WTC11 (cell line): ENCODE results near the gene JCHAIN. TPM values are rescaled to one million over a fixed set of nuclear protein-coding genes. Genes with fewer than 3 reads are reported as not detected.

Experiments used
- ATAC-seq: fragments of 200-7000 bp; cut with Tn5 transposase; 2 replicates; pipeline ENCODE4 v1.10.0; 2021; ENCODE audit warnings: mild to moderate bottlenecking, moderate library complexity
- CTCF ChIA-PET: fragments of 300-600 bp; sonication (Branson Sonifier 250); formaldehyde crosslinking; loops from one replicate; lab custom pipeline; 2021; ENCODE audit warnings: antibody characterized with exemption; lab: Charles Lee
- POLR2A ChIA-PET: fragments of 350-600 bp; sonication (Branson Sonifier 250); formaldehyde crosslinking; loops from one replicate; lab custom pipeline; 2021; ENCODE audit warnings: antibody characterized with exemption; lab: Charles Lee
- DNase-seq: peaks from one replicate; pipeline ENCODE4 v3.0.0; 2021; ENCODE audit warnings: low spot score
- H3K27ac Mint-ChIP-seq: 2 replicates; pipeline ENCODE4 v1.8.0; 2021; ENCODE audit warnings: mixed read lengths
- H3K27me3 Mint-ChIP-seq: 2 replicates; pipeline ENCODE4 v1.8.0; 2021; ENCODE audit warnings: low read depth, mild to moderate bottlenecking, moderate library complexity, mixed read lengths
- H3K36me3 Mint-ChIP-seq: 2 replicates; pipeline ENCODE4 v1.8.0; 2021; ENCODE audit warnings: mixed read lengths
- H3K4me1 Mint-ChIP-seq: 2 replicates; pipeline ENCODE4 v1.8.0; 2022; ENCODE audit warnings: mixed read lengths
- H3K4me3 Mint-ChIP-seq: 2 replicates; pipeline ENCODE4 v1.8.0; 2021; ENCODE audit warnings: mild to moderate bottlenecking, moderate library complexity, mixed read lengths
- H3K9me3 Mint-ChIP-seq: 2 replicates; pipeline ENCODE4 v1.8.0; 2021; ENCODE audit warnings: mixed read lengths
- ATF1 ChIP-seq: sonication (generic); formaldehyde crosslinking; IDR thresholded peaks from 2 replicates; pipeline ENCODE4 v1.8.1; 2023; ENCODE audit warnings: mild to moderate bottlenecking, moderate library complexity, missing genetic modification reagents
- CBFB ChIP-seq: sonication (generic); formaldehyde crosslinking; IDR thresholded peaks from 2 replicates; pipeline ENCODE4 v1.8.1; 2022; ENCODE audit warnings: mild to moderate bottlenecking, low read depth, missing genetic modification reagents
- CREB1 ChIP-seq: sonication (generic); formaldehyde crosslinking; IDR thresholded peaks from 2 replicates; pipeline ENCODE4 v1.8.0; 2023; ENCODE audit warnings: mild to moderate bottlenecking, missing genetic modification reagents
- ELF4 ChIP-seq: sonication (generic); formaldehyde crosslinking; IDR thresholded peaks from 2 replicates; pipeline ENCODE4 v1.8.1; 2022; ENCODE audit warnings: low read depth, mild to moderate bottlenecking, moderate library complexity, missing genetic modification reagents
- GRHL2 ChIP-seq: fragments of 250-450 bp; sonication (Bioruptor Pico); IDR thresholded peaks from 2 replicates; pipeline ENCODE4 v1.8.0; 2022; ENCODE audit warnings: mild to moderate bottlenecking, moderate library complexity; ENCODE audit not compliant: insufficient replicate concordance, severe bottlenecking
- NFATC4 ChIP-seq: fragments of 250-450 bp; sonication (Bioruptor Pico); IDR thresholded peaks from 2 replicates; pipeline ENCODE4 v1.9.0; 2021; ENCODE audit warnings: mild to moderate bottlenecking
- OVOL2 ChIP-seq: fragments of 250-450 bp; sonication (Bioruptor Pico); IDR thresholded peaks from 2 replicates; pipeline ENCODE4 v1.9.0; 2021; ENCODE audit warnings: mild to moderate bottlenecking, borderline replicate concordance
- PRRX2 ChIP-seq: fragments of 250-450 bp; sonication (Bioruptor Pico); IDR thresholded peaks from 2 replicates; pipeline ENCODE4 v1.8.0; 2021; ENCODE audit warnings: mild to moderate bottlenecking
- SMAD4 ChIP-seq: sonication (generic); formaldehyde crosslinking; IDR thresholded peaks from 2 replicates; pipeline ENCODE4 v1.8.0; 2022; ENCODE audit warnings: mild to moderate bottlenecking, missing genetic modification reagents
- ZNF121 ChIP-seq: sonication (generic); formaldehyde crosslinking; IDR thresholded peaks from 2 replicates; pipeline ENCODE4 v1.8.0; 2023; ENCODE audit warnings: missing genetic modification reagents
- ZNF263 ChIP-seq: sonication (generic); formaldehyde crosslinking; IDR thresholded peaks from 2 replicates; pipeline ENCODE4 v1.8.1; 2022; ENCODE audit warnings: low read depth, mild to moderate bottlenecking, moderate library complexity, missing genetic modification reagents
- ZNF416 ChIP-seq: fragments of 250-450 bp; sonication (Bioruptor Pico); IDR thresholded peaks from 2 replicates; pipeline ENCODE4 v1.9.0; 2021; ENCODE audit warnings: mild to moderate bottlenecking, inconsistent platforms
- total RNA-seq: library from RNA; stranded (reverse); gene quantifications from 3 replicates; pipeline ENCODE4 v1.2.3, GENCODE V29; 2021
- TF ChIP-seq, protein P1 (sequence below): sonication (generic); formaldehyde crosslinking; IDR thresholded peaks from 2 replicates; pipeline ENCODE4 v1.8.1; 2022; ENCODE audit warnings: missing genetic modification reagents, borderline replicate concordance
- TF ChIP-seq, protein P2 (sequence below): sonication (generic); formaldehyde crosslinking; IDR thresholded peaks from 2 replicates; pipeline ENCODE4 v1.8.1; 2023; ENCODE audit warnings: mild to moderate bottlenecking, missing genetic modification reagents, moderate library complexity
- TF ChIP-seq, protein P3 (sequence below): fragments of 250-450 bp; sonication (Bioruptor Pico); IDR thresholded peaks from 2 replicates; pipeline ENCODE4 v1.9.0; 2021; ENCODE audit warnings: moderate library complexity, mild to moderate bottlenecking, inconsistent platforms, borderline replicate concordance
- TF ChIP-seq, protein P4 (sequence below): fragments of 250-450 bp; sonication (Bioruptor Pico); IDR thresholded peaks from 2 replicates; pipeline ENCODE4 v1.9.0; 2021; ENCODE audit warnings: mild to moderate bottlenecking
- TF ChIP-seq, protein P5 (sequence below): sonication (generic); formaldehyde crosslinking; conservative IDR thresholded peaks from 2 replicates; pipeline ENCODE4 v1.8.1; 2023; ENCODE audit warnings: mild to moderate bottlenecking, low read depth, missing genetic modification reagents, moderate library complexity
- TF ChIP-seq, protein P6 (sequence below): sonication (generic); formaldehyde crosslinking; IDR thresholded peaks from 2 replicates; pipeline ENCODE4 v1.8.0; 2022; ENCODE audit warnings: mild to moderate bottlenecking, missing genetic modification reagents
- TF ChIP-seq, protein P7 (sequence below): sonication (generic); formaldehyde crosslinking; IDR thresholded peaks from 2 replicates; pipeline ENCODE4 v1.8.0; 2023; ENCODE audit warnings: missing genetic modification reagents
- TF ChIP-seq, protein P8 (sequence below): fragments of 250-450 bp; sonication (Bioruptor Pico); IDR thresholded peaks from 2 replicates; pipeline ENCODE4 v1.8.0; 2021; ENCODE audit warnings: mild to moderate bottlenecking
- TF ChIP-seq, protein P9 (sequence below): sonication (generic); formaldehyde crosslinking; IDR thresholded peaks from 2 replicates; pipeline ENCODE4 v1.8.0; 2022; ENCODE audit warnings: mild to moderate bottlenecking, missing genetic modification reagents
- TF ChIP-seq, protein P10 (sequence below): sonication (generic); formaldehyde crosslinking; IDR thresholded peaks from 2 replicates; pipeline ENCODE4 v1.8.1; 2023; ENCODE audit warnings: mild to moderate bottlenecking, missing genetic modification reagents

The JCHAIN gene
- total RNA-seq, 1 experiment from 2014 or later = 0.68 TPM

DNA sequence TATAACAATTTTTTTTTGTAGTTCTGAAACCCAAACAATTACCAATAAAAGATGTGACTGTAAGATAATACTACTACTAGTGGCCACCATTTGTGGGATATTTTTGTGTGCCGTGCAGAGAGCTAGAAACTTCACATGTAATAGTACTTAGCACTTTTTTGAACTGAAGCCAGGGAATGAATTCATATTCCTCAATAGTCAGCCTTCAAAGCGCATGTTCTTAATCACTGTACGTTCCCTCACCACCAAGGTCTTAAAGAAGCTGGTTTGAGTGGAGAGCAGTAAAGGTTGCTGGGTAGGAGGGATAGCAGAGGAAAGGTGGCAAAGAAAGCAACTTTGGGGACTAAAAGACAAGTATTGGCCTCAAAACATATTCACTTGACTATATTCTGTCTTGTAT, 45.8 kb upstream of the JCHAIN start:
- CTCF ChIA-PET = no interaction called here
- Mint-ChIP-seq H3K36me3 (no peaks in the 10 kb centered on the region), H3K4me3 (no peak overlapping the region), H3K9me3 (no peaks in the 10 kb centered on the region), H3K27ac (no peak overlapping the region; the same call in 1 of the 2 replicates), H3K27me3 (no peaks in the 10 kb centered on the region), H3K4me1 (peaks cover 42% of the 10 kb centered on the region)
- POLR2A ChIA-PET = no interaction called here
- DNase-seq = no peak
- TF ChIP-seq, protein P1, sequence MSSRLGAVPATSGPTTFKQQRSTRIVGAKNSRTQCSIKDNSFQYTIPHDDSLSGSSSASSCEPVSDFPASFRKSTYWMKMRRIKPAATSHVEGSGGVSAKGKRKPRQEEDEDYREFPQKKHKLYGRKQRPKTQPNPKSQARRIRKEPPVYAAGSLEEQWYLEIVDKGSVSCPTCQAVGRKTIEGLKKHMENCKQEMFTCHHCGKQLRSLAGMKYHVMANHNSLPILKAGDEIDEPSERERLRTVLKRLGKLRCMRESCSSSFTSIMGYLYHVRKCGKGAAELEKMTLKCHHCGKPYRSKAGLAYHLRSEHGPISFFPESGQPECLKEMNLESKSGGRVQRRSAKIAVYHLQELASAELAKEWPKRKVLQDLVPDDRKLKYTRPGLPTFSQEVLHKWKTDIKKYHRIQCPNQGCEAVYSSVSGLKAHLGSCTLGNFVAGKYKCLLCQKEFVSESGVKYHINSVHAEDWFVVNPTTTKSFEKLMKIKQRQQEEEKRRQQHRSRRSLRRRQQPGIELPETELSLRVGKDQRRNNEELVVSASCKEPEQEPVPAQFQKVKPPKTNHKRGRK (CRISPR knock-in tag) = no peak
- TF ChIP-seq ZNF121 (CRISPR knock-in tag) (no peak), CREB1 (CRISPR knock-in tag) (no peak), ZNF263 (no peak), ZNF416 (CRISPR knock-in tag) (no peak), OVOL2 (CRISPR knock-in tag) (no peak)
- TF ChIP-seq, protein P2, sequence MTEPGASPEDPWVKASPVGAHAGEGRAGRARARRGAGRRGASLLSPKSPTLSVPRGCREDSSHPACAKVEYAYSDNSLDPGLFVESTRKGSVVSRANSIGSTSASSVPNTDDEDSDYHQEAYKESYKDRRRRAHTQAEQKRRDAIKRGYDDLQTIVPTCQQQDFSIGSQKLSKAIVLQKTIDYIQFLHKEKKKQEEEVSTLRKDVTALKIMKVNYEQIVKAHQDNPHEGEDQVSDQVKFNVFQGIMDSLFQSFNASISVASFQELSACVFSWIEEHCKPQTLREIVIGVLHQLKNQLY (CRISPR knock-in tag) = no peak
- TF ChIP-seq, protein P3, sequence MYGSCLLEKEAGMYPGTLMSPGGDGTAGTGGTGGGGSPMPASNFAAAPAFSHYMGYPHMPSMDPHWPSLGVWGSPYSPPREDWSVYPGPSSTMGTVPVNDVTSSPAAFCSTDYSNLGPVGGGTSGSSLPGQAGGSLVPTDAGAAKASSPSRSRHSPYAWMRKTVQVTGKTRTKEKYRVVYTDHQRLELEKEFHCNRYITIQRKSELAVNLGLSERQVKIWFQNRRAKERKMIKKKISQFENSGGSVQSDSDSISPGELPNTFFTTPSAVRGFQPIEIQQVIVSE (CRISPR knock-in tag) = no peak
- TF ChIP-seq, protein P4, sequence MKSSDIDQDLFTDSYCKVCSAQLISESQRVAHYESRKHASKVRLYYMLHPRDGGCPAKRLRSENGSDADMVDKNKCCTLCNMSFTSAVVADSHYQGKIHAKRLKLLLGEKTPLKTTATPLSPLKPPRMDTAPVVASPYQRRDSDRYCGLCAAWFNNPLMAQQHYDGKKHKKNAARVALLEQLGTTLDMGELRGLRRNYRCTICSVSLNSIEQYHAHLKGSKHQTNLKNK (CRISPR knock-in tag) = no peak
- TF ChIP-seq, protein P5, sequence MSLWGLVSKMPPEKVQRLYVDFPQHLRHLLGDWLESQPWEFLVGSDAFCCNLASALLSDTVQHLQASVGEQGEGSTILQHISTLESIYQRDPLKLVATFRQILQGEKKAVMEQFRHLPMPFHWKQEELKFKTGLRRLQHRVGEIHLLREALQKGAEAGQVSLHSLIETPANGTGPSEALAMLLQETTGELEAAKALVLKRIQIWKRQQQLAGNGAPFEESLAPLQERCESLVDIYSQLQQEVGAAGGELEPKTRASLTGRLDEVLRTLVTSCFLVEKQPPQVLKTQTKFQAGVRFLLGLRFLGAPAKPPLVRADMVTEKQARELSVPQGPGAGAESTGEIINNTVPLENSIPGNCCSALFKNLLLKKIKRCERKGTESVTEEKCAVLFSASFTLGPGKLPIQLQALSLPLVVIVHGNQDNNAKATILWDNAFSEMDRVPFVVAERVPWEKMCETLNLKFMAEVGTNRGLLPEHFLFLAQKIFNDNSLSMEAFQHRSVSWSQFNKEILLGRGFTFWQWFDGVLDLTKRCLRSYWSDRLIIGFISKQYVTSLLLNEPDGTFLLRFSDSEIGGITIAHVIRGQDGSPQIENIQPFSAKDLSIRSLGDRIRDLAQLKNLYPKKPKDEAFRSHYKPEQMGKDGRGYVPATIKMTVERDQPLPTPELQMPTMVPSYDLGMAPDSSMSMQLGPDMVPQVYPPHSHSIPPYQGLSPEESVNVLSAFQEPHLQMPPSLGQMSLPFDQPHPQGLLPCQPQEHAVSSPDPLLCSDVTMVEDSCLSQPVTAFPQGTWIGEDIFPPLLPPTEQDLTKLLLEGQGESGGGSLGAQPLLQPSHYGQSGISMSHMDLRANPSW (CRISPR knock-in tag) = no peak
- ATAC-seq = no peak

DNA sequence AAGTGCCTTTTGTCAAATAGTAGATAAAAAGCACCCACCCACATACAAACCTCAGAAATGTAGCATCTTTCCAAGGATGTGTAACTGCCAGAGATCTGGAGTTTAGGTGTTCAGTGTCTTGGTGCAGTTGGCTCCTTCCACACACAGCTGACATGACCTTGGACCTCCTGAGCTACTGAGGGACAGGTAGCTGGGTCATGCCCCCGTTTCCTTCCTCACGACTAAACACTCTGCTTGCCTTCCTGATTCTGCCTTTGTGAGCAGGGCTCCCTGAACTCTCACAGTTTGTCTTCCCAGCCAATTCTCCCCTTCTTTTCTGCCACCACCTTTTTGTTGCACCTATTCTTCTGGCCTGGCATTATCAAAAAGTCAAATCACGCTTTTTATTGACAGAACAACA, 45.3 kb upstream of the JCHAIN start:
- peaks cover 43% of the 10 kb centered on the region for H3K4me1 Mint-ChIP-seq
- no peaks in the 10 kb centered on the region for H3K27me3 Mint-ChIP-seq
- no peak for DNase-seq
- peak overlapping the region; percentile 16; the same call in 1 of the 2 replicates for H3K27ac Mint-ChIP-seq
- no peaks in the 10 kb centered on the region for H3K36me3 Mint-ChIP-seq
- ChIA-PET CTCF (no interaction called here), POLR2A (no interaction called here)
- no peak for ATAC-seq
- H3K4me3 Mint-ChIP-seq = no peak overlapping the region
- H3K9me3 Mint-ChIP-seq = no peaks in the 10 kb centered on the region
- TF ChIP-seq, protein P6, sequence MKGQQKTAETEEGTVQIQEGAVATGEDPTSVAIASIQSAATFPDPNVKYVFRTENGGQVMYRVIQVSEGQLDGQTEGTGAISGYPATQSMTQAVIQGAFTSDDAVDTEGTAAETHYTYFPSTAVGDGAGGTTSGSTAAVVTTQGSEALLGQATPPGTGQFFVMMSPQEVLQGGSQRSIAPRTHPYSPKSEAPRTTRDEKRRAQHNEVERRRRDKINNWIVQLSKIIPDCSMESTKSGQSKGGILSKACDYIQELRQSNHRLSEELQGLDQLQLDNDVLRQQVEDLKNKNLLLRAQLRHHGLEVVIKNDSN (CRISPR knock-in tag) = no peak
- TF ChIP-seq ELF4 (CRISPR knock-in tag) (no peak), ATF1 (CRISPR knock-in tag) (no peak), PRRX2 (no peak), NFATC4 (CRISPR knock-in tag) (no peak), CBFB (CRISPR knock-in tag) (no peak), SMAD4 (CRISPR knock-in tag) (no peak), GRHL2 (no peak)
- TF ChIP-seq, protein P7, sequence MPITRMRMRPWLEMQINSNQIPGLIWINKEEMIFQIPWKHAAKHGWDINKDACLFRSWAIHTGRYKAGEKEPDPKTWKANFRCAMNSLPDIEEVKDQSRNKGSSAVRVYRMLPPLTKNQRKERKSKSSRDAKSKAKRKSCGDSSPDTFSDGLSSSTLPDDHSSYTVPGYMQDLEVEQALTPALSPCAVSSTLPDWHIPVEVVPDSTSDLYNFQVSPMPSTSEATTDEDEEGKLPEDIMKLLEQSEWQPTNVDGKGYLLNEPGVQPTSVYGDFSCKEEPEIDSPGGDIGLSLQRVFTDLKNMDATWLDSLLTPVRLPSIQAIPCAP (CRISPR knock-in tag) = no peak
- TF ChIP-seq, protein P8, sequence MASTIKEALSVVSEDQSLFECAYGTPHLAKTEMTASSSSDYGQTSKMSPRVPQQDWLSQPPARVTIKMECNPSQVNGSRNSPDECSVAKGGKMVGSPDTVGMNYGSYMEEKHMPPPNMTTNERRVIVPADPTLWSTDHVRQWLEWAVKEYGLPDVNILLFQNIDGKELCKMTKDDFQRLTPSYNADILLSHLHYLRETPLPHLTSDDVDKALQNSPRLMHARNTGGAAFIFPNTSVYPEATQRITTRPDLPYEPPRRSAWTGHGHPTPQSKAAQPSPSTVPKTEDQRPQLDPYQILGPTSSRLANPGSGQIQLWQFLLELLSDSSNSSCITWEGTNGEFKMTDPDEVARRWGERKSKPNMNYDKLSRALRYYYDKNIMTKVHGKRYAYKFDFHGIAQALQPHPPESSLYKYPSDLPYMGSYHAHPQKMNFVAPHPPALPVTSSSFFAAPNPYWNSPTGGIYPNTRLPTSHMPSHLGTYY (CRISPR knock-in tag) = no peak
- TF ChIP-seq, protein P9, sequence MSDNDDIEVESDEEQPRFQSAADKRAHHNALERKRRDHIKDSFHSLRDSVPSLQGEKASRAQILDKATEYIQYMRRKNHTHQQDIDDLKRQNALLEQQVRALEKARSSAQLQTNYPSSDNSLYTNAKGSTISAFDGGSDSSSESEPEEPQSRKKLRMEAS = no peak
- TF ChIP-seq, protein P10, sequence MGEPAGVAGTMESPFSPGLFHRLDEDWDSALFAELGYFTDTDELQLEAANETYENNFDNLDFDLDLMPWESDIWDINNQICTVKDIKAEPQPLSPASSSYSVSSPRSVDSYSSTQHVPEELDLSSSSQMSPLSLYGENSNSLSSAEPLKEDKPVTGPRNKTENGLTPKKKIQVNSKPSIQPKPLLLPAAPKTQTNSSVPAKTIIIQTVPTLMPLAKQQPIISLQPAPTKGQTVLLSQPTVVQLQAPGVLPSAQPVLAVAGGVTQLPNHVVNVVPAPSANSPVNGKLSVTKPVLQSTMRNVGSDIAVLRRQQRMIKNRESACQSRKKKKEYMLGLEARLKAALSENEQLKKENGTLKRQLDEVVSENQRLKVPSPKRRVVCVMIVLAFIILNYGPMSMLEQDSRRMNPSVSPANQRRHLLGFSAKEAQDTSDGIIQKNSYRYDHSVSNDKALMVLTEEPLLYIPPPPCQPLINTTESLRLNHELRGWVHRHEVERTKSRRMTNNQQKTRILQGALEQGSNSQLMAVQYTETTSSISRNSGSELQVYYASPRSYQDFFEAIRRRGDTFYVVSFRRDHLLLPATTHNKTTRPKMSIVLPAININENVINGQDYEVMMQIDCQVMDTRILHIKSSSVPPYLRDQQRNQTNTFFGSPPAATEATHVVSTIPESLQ (CRISPR knock-in tag) = no peak
